GM23338 (cell line): ENCODE results near the gene ASAP2. TPM values are rescaled to one million over a fixed set of nuclear protein-coding genes. Genes with fewer than 3 reads are reported as not detected.

Experiments
- ATAC-seq: fragments of 200-7000 bp; cut with Tn5 transposase; 3 replicates; pipeline ENCODE4 v1.9.1; 2020
- DNase-seq: peaks from one replicate; pipeline ENCODE4 v3.0.0-alpha.2; 2015; ENCODE audit warnings: low spot score
- H2AFZ ChIP-seq: fragments of 200-600 bp; sonication (generic); 2 replicates; pipeline ENCODE4 v1.8.0; 2016; ENCODE audit warnings: antibody characterized with exemption, mild to moderate bottlenecking, moderate library complexity
- H3F3A ChIP-seq: fragments of 200-600 bp; sonication (generic); replicated peaks from 2 replicates; pipeline ENCODE4 v1.8.0; 2017; ENCODE audit warnings: antibody characterized with exemption, mixed run types, low read depth
- H3K27ac ChIP-seq: fragments of 200-600 bp; sonication (generic); 2 replicates; pipeline ENCODE4 v1.6.1; 2016; ENCODE audit warnings: low read depth
- H3K27me3 ChIP-seq: fragments of 200-600 bp; sonication (generic); 2 replicates; pipeline ENCODE4 v1.8.0; 2016; ENCODE audit warnings: mild to moderate bottlenecking, mixed run types, moderate library complexity; ENCODE audit not compliant: insufficient read depth
- H3K36me3 ChIP-seq: fragments of 200-600 bp; sonication (generic); 2 replicates; pipeline ENCODE4 v1.8.0; 2016; ENCODE audit warnings: mild to moderate bottlenecking; ENCODE audit not compliant: insufficient read depth
- H3K4me1 ChIP-seq: fragments of 200-600 bp; sonication (generic); 2 replicates; pipeline ENCODE4 v1.8.0; 2016; ENCODE audit warnings: mild to moderate bottlenecking, moderate library complexity; ENCODE audit not compliant: insufficient read depth
- H3K4me2 ChIP-seq: fragments of 200-600 bp; sonication (generic); 2 replicates; pipeline ENCODE4 v1.7.1; 2017; ENCODE audit warnings: mixed run types
- H3K4me3 ChIP-seq: fragments of 200-600 bp; sonication (generic); 2 replicates; pipeline ENCODE4 v1.6.1; 2016; ENCODE audit warnings: mixed run types
- H3K79me2 ChIP-seq: fragments of 200-600 bp; sonication (generic); replicated peaks from 2 replicates; pipeline ENCODE4 v1.8.0; 2017; ENCODE audit warnings: mild to moderate bottlenecking; ENCODE audit not compliant: insufficient read depth
- H3K9me2 ChIP-seq: fragments of 200-600 bp; sonication (generic); 2 replicates; pipeline ENCODE4 v1.8.0; 2017; ENCODE audit not compliant: insufficient read depth
- H4K20me1 ChIP-seq: fragments of 200-600 bp; sonication (generic); replicated peaks from 2 replicates; pipeline ENCODE4 v1.8.0; 2017; ENCODE audit warnings: mild to moderate bottlenecking; ENCODE audit not compliant: insufficient read depth
- H3K27ac Mint-ChIP-seq: 2 replicates; pipeline ENCODE4 v1.8.0; 2020; ENCODE audit warnings: inconsistent platforms, mild to moderate bottlenecking, moderate library complexity, mixed read lengths
- H3K27me3 Mint-ChIP-seq: 3 replicates; pipeline ENCODE4 v1.8.0; 2022; ENCODE audit warnings: low read depth, mild to moderate bottlenecking, moderate library complexity, mixed read lengths, inconsistent platforms; ENCODE audit not compliant: insufficient read depth, poor library complexity
- H3K36me3 Mint-ChIP-seq: 3 replicates; pipeline ENCODE4 v1.8.0; 2021; ENCODE audit warnings: low read depth, mild to moderate bottlenecking, inconsistent platforms, moderate library complexity, mixed read lengths
- H3K4me1 Mint-ChIP-seq: 3 replicates; pipeline ENCODE4 v1.8.0; 2020; ENCODE audit warnings: mild to moderate bottlenecking, inconsistent platforms, mixed read lengths
- H3K4me3 Mint-ChIP-seq: 3 replicates; pipeline ENCODE4 v1.8.0; 2021; ENCODE audit warnings: moderate library complexity, mild to moderate bottlenecking, inconsistent platforms, mixed read lengths
- H3K9me3 Mint-ChIP-seq: 3 replicates; pipeline ENCODE4 v1.8.0; 2020; ENCODE audit warnings: moderate library complexity, mild to moderate bottlenecking, inconsistent platforms, mixed read lengths
- CREB1 ChIP-seq: fragments of 250-450 bp; sonication (Bioruptor Pico); IDR thresholded peaks from 2 replicates; pipeline ENCODE4 v1.5.0; 2020; ENCODE audit warnings: low read depth, mild to moderate bottlenecking, moderate library complexity
- EZH2 ChIP-seq: fragments of 200-600 bp; sonication (generic); IDR thresholded peaks from one replicate; pipeline ENCODE4 v1.8.0; 2017; ENCODE audit warnings: antibody characterized with exemption, mild to moderate bottlenecking, low read depth; ENCODE audit not compliant: unreplicated experiment
- EZH2phosphoT487 ChIP-seq: fragments of 200-600 bp; sonication (generic); IDR thresholded peaks from one replicate; pipeline ENCODE4 v1.8.1; 2018; ENCODE audit warnings: antibody characterized with exemption; ENCODE audit not compliant: unreplicated experiment
- JUNB ChIP-seq: IDR thresholded peaks from one replicate; pipeline ENCODE4 v1.6.1; 2016; ENCODE audit warnings: antibody characterized with exemption; ENCODE audit not compliant: unreplicated experiment
- NANOG ChIP-seq: IDR thresholded peaks from 2 replicates; pipeline ENCODE4 v1.6.1; 2016; ENCODE audit warnings: antibody characterized with exemption, borderline replicate concordance
- POLR2AphosphoS5 ChIP-seq: IDR thresholded peaks from 2 replicates; pipeline ENCODE4 v1.6.1; 2016; ENCODE audit warnings: antibody characterized with exemption, low read depth
- STAT1 ChIP-seq: IDR thresholded peaks from one replicate; pipeline ENCODE4 v1.6.1; 2016; ENCODE audit warnings: antibody characterized with exemption; ENCODE audit not compliant: unreplicated experiment
- ZNF114 ChIP-seq: fragments of 250-450 bp; sonication (Bioruptor Pico); IDR thresholded peaks from 2 replicates; pipeline ENCODE4 v1.5.0; 2020; ENCODE audit warnings: mild to moderate bottlenecking, moderate library complexity
- ZNF331 ChIP-seq: fragments of 250-450 bp; sonication (Bioruptor Pico); IDR thresholded peaks from 2 replicates; pipeline ENCODE4 v1.5.0; 2020; ENCODE audit warnings: low read depth, mild to moderate bottlenecking, moderate library complexity
- ZNF462 ChIP-seq: fragments of 250-450 bp; sonication (Bioruptor Pico); IDR thresholded peaks from 2 replicates; pipeline ENCODE4 v1.5.0; 2020; ENCODE audit warnings: mild to moderate bottlenecking, moderate library complexity
- polyA plus RNA-seq: library from polyadenylated mRNA; unstranded; fragments of >200 nt; fragmentation: Nextera tagmentation; extraction: Ambion mirVana; gene quantifications from 2 replicates; pipeline ENCODE4 v1.2.1, GENCODE V29; 2016
- total RNA-seq: library from RNA; depleted of rRNA; stranded (reverse); fragments of >200 nt; shearing (Covaris generic); gene quantifications from 2 replicates; pipeline ENCODE4 v1.2.3, GENCODE V29; 2014
- TF ChIP-seq, protein P1 (sequence below): IDR thresholded peaks from 2 replicates; pipeline ENCODE4 v1.6.1; 2016; ENCODE audit warnings: antibody characterized with exemption
- TF ChIP-seq, protein P2 (sequence below), 2 experiments: fragments of 200-600 bp in 1 of 2; sonication (generic) in 1 of 2; conservative IDR thresholded peaks; 2 replicates each; pipeline versions ENCODE4 v1.5.1 to v1.6.1; 2016 to 2017; ENCODE audit warnings: antibody characterized with exemption in 2 of 2, low read depth in 2 of 2, mild to moderate bottlenecking in 2 of 2, moderate library complexity in 1 of 2
- TF ChIP-seq, protein P3 (sequence below): IDR thresholded peaks from one replicate; pipeline ENCODE4 v1.6.1; 2018; ENCODE audit warnings: antibody characterized with exemption; ENCODE audit not compliant: unreplicated experiment

The ASAP2 gene
- total and polyA plus RNA-seq, 2 experiments from 2014 or later: 2.6 to 15.6 TPM

GRCh38 chr2:9271691-9272090, 65.1 kb downstream of the ASAP2 start:
- Mint-ChIP-seq H3K9me3 (no peaks in the 10 kb centered on the region), H3K27ac (no peak overlapping the region), H3K4me3 (no peak overlapping the region), H3K4me1 (peaks cover 51% of the 10 kb centered on the region), H3K36me3 (peaks cover 3% of the 10 kb centered on the region; the same call in 2 of the 3 replicates), H3K27me3 (peaks cover 7% of the 10 kb centered on the region)
- Histone ChIP-seq H3K4me2 (no peak overlapping the region), H3K4me1 (peaks cover 24% of the 10 kb centered on the region), H3K27ac (no peak overlapping the region), H3K27me3 (no peaks in the 10 kb centered on the region), H3K4me3 (no peak overlapping the region), H3K36me3 (no peaks in the 10 kb centered on the region), H4K20me1 (peaks cover 6% of the 10 kb centered on the region), H2AFZ (no peak overlapping the region), H3K9me2 (no peaks in the 10 kb centered on the region), H3F3A (0 out of 2 replicates have a peak, but pooled peaks cover 3% of the 10 kb centered on the region), H3K79me2 (peaks cover 83% of the 10 kb centered on the region)
- no peak for DNase-seq
- no peak for TF ChIP-seq JUNB
- TF ChIP-seq, protein P1, sequence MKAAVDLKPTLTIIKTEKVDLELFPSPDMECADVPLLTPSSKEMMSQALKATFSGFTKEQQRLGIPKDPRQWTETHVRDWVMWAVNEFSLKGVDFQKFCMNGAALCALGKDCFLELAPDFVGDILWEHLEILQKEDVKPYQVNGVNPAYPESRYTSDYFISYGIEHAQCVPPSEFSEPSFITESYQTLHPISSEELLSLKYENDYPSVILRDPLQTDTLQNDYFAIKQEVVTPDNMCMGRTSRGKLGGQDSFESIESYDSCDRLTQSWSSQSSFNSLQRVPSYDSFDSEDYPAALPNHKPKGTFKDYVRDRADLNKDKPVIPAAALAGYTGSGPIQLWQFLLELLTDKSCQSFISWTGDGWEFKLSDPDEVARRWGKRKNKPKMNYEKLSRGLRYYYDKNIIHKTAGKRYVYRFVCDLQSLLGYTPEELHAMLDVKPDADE: no peak
- no peak for TF ChIP-seq EZH2phosphoT487
- TF ChIP-seq ZNF114 (CRISPR knock-in tag): no peak
- TF ChIP-seq POLR2AphosphoS5: no peak
- no peak for TF ChIP-seq NANOG
- TF ChIP-seq ZNF462 (CRISPR knock-in tag): no peak
- TF ChIP-seq CREB1 (CRISPR knock-in tag): no peak
- no peak for TF ChIP-seq EZH2
- no peak for TF ChIP-seq STAT1
- TF ChIP-seq ZNF331 (CRISPR knock-in tag): no peak
- TF ChIP-seq, protein P2, sequence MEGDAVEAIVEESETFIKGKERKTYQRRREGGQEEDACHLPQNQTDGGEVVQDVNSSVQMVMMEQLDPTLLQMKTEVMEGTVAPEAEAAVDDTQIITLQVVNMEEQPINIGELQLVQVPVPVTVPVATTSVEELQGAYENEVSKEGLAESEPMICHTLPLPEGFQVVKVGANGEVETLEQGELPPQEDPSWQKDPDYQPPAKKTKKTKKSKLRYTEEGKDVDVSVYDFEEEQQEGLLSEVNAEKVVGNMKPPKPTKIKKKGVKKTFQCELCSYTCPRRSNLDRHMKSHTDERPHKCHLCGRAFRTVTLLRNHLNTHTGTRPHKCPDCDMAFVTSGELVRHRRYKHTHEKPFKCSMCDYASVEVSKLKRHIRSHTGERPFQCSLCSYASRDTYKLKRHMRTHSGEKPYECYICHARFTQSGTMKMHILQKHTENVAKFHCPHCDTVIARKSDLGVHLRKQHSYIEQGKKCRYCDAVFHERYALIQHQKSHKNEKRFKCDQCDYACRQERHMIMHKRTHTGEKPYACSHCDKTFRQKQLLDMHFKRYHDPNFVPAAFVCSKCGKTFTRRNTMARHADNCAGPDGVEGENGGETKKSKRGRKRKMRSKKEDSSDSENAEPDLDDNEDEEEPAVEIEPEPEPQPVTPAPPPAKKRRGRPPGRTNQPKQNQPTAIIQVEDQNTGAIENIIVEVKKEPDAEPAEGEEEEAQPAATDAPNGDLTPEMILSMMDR (conservative IDR thresholded peaks at IDR 0.05; ENCODE audit: low read depth in 2 of 2): no peak
- TF ChIP-seq, protein P3, sequence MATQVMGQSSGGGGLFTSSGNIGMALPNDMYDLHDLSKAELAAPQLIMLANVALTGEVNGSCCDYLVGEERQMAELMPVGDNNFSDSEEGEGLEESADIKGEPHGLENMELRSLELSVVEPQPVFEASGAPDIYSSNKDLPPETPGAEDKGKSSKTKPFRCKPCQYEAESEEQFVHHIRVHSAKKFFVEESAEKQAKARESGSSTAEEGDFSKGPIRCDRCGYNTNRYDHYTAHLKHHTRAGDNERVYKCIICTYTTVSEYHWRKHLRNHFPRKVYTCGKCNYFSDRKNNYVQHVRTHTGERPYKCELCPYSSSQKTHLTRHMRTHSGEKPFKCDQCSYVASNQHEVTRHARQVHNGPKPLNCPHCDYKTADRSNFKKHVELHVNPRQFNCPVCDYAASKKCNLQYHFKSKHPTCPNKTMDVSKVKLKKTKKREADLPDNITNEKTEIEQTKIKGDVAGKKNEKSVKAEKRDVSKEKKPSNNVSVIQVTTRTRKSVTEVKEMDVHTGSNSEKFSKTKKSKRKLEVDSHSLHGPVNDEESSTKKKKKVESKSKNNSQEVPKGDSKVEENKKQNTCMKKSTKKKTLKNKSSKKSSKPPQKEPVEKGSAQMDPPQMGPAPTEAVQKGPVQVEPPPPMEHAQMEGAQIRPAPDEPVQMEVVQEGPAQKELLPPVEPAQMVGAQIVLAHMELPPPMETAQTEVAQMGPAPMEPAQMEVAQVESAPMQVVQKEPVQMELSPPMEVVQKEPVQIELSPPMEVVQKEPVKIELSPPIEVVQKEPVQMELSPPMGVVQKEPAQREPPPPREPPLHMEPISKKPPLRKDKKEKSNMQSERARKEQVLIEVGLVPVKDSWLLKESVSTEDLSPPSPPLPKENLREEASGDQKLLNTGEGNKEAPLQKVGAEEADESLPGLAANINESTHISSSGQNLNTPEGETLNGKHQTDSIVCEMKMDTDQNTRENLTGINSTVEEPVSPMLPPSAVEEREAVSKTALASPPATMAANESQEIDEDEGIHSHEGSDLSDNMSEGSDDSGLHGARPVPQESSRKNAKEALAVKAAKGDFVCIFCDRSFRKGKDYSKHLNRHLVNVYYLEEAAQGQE: no peak
- no peak for ATAC-seq
